Renal cortex interstitium (tissue), 11 donors: ENCODE results near the gene SCUBE2. TPM values are rescaled to one million over a fixed set of nuclear protein-coding genes. Genes with fewer than 3 reads are reported as not detected.
"Not testable (repeated sequence)": the region's sequence is repeated elsewhere in the genome, so short reads cannot be mapped to it uniquely, and the experiment has no call there.

Experiments used
- DNase-seq, 11 donors: peaks; one replicate each; pipeline ENCODE4 v3.0.0-alpha.2; 2013; ENCODE audit warnings: low read depth in 9 of 11, low spot score in 4 of 11; ENCODE audit errors: extremely low read depth in 1 of 11
- polyA plus RNA-seq, 3 donors: library from polyadenylated mRNA; unstranded; fragments of 120-200 nt; gene quantifications; one replicate each; pipeline ENCODE4 v1.2.1, GENCODE V29; 2013; ENCODE audit not compliant: insufficient read length in 3 of 3

The SCUBE2 gene
- polyA plus RNA-seq, 3 donors = 5.3 to 6.6 (median 6.3) TPM

- DNase-seq = no peak
Observed at GRCh38 chr11:9118277-9118676, 26.9 kb upstream of the SCUBE2 start.

DNA sequence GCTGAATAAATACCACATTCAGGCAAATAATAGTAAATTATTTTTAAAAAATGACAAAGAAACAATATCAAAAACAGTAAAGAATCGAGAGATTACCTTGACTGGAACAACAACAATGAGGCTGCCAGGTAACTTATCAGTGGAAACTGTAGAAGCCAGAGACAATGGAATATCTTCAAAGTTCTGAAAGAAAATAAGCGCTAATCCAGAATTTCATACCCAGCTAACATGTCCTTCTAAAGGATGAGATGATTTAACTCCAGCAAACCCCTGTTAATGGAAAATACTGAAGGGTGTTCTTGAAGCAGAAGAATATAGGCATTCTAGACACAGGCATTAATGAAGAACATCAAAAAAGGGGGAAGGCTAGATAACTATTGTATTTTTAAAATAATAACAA, 20.7 kb upstream of the SCUBE2 start:
- no peak for DNase-seq

DNA sequence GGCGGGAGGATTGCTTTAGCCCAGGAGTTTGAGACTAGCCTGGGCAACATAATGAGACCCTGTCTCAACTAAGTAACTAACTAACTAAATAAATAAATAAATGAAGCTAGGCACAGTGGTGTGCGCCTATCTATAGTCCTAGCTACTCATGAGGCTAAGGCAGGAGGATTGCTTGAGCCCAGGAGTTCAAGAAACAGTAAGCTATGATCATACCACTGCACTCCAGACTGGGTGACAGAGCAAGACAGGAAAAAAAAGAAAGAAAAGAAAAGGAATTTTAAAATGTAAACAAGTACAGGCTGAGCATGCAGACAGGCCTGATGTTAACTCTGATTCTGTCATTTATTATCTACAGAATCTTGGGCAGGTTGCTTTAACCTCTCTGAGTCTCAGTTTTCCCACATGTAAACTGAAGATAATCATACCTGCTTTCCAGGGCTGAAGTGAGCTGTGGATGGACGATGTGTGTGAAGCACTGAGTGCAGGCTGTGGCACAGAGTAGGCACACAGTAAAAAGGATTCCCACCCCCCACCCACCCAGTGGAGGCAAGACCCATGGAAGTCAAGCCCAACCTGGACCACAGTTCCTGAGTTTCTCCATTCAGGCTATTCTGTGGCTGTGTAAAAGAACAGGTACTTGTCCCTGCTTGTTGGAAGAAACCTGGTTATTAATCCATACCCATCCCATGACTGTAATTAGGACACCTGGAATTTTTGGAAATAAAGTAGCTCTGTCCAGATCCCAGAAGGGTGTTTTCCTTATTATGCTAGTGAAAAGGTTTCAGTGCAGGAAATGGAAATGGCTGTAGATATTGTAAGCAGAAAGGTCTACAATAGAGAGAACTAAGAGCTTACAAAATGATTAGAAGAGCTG, 18.7 kb upstream of the SCUBE2 start:
- DNase-seq = no peak

DNA sequence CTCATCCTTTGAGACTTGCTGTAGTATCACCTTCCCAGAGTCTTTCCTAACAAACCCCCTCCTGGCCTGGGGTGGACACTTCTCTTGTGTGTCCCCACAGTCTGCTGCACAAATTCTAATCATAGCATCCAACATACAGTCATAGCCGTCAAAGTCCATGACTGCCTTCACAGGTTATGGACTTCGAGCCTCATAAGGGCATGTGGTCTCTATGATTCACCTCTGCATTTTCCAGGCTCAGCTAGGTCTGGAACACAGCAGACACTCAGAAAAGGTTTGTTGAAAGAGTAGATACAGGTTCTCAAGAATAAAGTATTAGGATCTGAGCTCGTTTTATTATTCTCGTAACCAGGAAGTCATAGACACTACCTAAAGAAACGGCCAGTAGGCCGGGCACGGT, 13.2 kb upstream of the SCUBE2 start:
- no peak for DNase-seq

GRCh38 chr11:9103542-9104276, 12.3 kb upstream of the SCUBE2 start:
- no peak for DNase-seq

- no peak for DNase-seq
Observed at GRCh38 chr11:9099617-9100016, 8.2 kb upstream of the SCUBE2 start.

GRCh38 chr11:9098455-9098854, 7.1 kb upstream of the SCUBE2 start:
- DNase-seq = not testable (repeated sequence)

- not testable (repeated sequence) for DNase-seq
Observed at GRCh38 chr11:9097186-9097943, 6.0 kb upstream of the SCUBE2 start.

DNA sequence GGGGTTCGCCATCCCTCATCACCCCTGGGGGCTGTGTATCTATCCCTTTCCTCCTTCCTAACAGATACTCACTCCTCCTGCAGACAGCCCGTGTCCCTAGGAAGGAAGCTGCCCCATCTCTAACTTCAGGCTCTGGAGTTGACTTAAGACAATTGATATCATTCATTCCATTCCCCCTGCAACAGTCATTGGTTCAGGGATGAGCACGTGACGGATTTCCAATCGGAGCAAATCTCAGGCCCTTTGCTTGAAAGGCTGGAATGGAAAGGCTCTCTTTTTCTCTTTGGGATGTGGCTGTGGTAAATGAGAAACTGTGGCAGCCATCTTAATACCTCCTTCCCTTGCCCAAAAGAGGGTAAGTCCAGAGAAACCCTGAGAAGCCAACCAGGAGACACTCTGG, 5.0 kb upstream of the SCUBE2 start:
- DNase-seq = no peak

- DNase-seq = no peak
Observed at GRCh38 chr11:9095421-9095820, 4.0 kb upstream of the SCUBE2 start.

DNA sequence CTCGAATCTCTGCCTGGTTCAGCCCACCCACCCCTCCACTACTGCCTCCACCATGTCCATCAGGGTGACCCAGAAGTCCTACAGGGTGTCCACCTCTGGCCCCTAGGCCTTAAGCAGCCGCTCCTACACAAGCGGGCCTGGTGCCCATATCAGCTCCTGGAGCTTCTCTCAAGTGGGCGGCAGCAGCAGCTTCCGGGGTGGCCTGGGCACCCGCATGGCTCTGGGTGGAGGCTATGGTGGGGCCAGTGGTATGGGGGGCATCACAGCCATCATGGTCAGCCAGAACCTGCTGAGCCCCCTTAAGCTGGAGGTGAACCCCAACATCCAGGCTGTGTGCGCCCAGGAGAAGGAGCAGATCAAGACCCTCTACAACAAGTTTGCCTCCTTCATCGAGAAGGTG, 3.0 kb upstream of the SCUBE2 start:
- no peak for DNase-seq

GRCh38 chr11:9092853-9093778, 1.7 kb upstream of the SCUBE2 start:
- DNase-seq = no peak

- DNase-seq = no peak
Observed at GRCh38 chr11:9092072-9092471, 673 bp upstream of the SCUBE2 start.

GRCh38 chr11:9090488-9091043, 833 bp downstream of the SCUBE2 start:
- DNase-seq = no peak

DNA sequence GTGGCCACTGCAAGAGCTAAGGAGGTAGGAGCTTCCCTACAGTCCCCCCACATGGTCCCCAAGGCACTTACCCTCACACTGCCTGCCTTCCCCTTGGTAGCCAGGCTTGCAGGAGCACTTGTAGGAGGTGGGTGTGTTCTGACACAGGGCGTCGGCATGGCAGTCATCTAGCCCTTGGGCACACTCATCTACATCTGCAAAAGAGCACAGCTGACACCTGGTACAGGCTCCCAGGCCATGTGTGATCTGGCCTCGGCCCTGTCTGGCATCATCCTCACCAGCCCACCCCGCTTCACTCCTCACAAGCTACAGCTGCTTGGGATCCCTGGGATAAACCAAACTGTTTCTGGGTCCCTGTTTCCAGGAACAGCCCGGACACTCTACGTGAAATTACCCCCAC, 1.8 kb downstream of the SCUBE2 start:
- DNase-seq = no peak

DNA sequence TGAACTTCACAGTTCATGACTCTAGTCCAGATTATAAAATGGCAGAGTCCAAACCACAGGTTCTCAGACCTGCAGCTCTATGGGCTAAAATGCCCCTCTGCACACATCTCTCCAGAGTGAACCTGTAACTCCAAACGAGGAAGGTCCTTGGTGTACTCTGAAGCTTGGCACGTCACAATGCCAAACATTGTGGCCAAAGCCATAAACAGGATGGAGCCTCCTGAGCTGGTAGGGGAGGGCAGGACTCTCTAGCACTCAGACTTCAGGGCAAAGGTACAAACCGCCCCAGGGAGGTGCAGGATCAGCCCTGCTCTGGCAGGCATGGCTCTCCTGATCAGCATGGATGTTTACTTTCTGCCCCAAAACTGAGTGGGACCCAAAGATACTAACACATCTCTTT, 2.3 kb downstream of the SCUBE2 start:
- DNase-seq = no peak

DNA sequence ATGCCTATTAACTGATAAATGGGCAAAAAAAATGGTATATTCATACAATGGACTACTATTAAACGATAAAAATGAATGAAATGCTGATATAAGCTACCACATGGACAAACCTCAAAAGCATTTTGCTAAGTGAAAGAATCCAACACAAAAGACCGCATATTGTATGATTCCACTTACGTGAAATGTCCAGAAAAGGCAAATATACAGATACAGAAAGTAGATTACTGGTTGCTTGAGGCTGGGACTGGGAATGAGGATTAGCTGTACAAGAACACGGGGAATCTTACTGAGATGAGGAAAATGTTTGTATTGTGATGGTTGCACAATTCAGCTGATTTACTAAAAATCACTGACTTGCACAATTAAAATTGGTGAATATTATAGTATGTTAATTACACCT, 8.8 kb downstream of the SCUBE2 start:
- no peak for DNase-seq

DNA sequence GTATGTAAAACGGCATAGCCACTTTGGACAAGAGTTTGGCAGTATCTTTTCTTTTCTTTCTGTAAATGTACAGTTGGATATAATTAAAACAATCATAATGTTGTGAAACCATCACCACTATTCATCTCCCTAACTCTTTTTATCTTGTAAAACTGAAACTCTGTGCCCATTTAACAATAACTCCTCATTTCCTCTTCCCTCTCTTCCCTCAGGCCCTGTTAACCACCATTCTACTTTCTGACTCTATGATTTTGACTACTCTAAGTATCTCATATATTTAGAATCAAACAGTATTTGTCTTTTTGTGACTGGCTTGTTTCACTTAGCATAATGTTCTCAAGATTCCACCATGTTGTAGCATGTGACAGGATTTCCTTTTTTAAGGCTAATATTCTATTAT, 10.2 kb downstream of the SCUBE2 start:
- DNase-seq = no peak
